Transverse colon (tissue), 4 donors: ENCODE measurements around the gene VPS13A.

Experiments
- CTCF ChIP-seq, 5 experiments: fragments of 200-600 bp in 3 of 5; fragments of 450-650 bp in 2 of 5; sonication (generic) in 3 of 5; IDR thresholded peaks; 1 replicate in 2 of 5; 2 replicates in 3 of 5; pipeline ENCODE4 v1.5.1; 2016 to 2017; ENCODE audit warnings: antibody characterized with exemption in 5 of 5, inconsistent platforms in 3 of 5, mild to moderate bottlenecking in 2 of 5, moderate library complexity in 1 of 5
- EP300 ChIP-seq: sonication (generic); formaldehyde crosslinking; IDR thresholded peaks from one replicate; pipeline ENCODE4 v1.6.1; 2017; ENCODE audit warnings: antibody characterized with exemption, low read depth
- POLR2A ChIP-seq: fragments of 450-650 bp; IDR thresholded peaks from one replicate; pipeline ENCODE4 v1.6.1; 2016; ENCODE audit warnings: antibody characterized with exemption, mild to moderate bottlenecking, moderate library complexity
- POLR2AphosphoS5 ChIP-seq, 3 donors: sonication (generic); formaldehyde crosslinking; IDR thresholded peaks; one replicate each; pipeline ENCODE4 v1.6.1; 2016; ENCODE audit warnings: antibody characterized with exemption in 3 of 3

- TF ChIP-seq POLR2AphosphoS5 (IDR thresholded peaks at IDR 0.05) (no peak), CTCF (IDR thresholded peaks at IDR 0.05) (no peak), POLR2A (no peak), EP300 (no peak)
These were observed 99.5 kb downstream of the VPS13A start for GRCh38 chr9:77276799-77277198.
